Activated CD4-positive, alpha-beta T cell treated with anti-CD3 and anti-CD28 coated beads, Interleukin-2, amount 50 U/mL, for 24 hours (primary cell): ENCODE results near the gene NTM.

Experiments
- DNase-seq, 2 donors: peaks; one replicate each; pipeline ENCODE4 v3.0.0-alpha.2; 2020; ENCODE audit warnings: low read depth in 1 of 2, low spot score in 1 of 2

The NTM gene

DNA sequence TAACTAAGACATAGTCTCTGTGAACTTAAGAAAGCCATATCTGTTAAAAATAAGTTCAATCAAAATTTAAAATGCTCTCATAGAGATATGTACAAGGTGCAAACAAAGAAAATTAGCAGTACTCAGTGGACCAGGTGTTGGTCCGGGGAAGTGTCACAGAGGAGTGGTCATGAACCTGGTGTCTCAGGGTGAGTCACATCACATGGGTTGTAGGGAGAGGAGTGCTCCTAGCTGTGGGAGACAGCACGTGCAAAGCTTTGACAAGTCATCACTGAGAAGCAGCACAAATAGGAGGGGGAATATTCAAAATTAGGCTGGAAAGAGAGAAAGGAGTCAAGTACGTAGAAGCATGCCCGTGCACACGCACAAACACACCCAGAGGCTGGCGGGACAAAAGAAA, 438.1 kb downstream of the NTM start:
- DNase-seq: no peak

DNA sequence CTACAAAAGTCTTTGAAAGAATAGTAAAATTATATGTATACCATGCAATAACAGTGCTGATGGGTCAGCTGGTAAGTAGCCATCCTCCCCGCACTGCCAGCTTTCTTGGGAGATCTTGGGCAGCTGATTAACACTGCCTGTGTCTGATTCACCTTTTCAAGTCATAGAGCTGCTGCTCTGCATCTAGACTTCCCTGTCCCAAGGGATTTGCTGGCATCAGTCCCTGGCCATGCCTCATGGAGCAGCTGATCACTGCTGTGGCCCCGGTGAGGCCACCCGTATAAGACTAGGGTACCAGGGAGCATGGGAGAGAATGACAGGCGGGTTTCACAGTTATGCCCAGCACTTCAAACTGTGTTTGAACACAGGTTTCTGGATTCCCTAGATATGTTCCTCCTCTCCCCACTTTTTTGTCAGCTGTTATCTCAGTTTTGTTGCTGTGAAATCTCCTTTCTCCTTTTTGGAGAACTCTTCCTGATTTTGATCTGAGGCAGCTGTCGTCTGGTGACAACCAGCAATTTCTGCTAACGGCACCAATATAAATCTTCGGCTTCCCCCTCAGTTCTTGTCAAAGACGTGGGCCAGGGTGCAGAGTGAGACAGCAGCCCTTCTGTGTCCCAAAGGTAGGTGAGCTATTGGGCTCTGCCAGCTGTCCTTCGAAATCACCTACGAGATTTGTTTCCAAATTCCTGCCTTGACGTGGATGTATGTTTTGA, 438.9 kb downstream of the NTM start:
- DNase-seq: no peak

DNA sequence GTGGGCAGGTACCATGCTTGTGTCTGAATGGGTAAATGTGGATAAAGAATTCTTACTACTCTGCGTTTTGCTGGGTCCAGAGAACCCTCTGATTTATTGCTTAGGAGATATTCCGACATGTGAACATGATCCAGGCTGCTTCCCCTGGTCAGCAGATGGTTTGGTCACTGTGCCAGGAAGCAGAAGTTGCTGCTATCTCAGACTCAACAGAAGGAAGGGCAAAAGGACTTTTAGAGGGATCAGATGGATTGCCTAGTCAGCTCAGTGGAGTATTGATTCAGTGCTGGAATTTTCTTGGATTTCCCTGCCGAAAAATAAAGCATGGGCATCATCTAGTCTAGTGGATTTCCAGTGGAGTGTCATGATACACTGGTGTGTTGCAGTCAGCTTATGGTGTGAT, 440.1 kb downstream of the NTM start:
- DNase-seq: no peak

- DNase-seq: no peak
Observed at GRCh38 chr11:131811383-131811782, 441.0 kb downstream of the NTM start.

GRCh38 chr11:131814108-131814507, 443.7 kb downstream of the NTM start:
- no peak for DNase-seq

DNA sequence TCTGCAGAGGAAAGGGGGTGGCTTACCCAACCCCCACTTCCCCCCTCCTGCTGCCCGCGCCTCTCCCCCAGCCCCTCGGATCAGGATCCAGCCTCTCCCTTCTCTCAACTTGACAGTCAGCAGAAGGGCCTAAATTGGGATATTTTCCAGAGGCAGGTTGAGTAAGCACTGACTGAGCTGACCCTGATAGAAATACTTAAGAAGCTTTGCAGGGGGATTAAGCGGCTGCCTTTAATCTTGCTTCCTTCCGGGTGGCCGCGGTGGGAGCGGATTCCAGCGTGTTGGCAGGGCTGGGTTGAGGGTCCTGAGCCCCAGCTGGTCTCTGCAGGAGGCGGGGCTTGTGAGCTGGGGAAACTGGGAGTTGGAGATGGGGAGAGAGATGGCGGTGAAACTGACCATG, 445.2 kb downstream of the NTM start:
- DNase-seq: no peak

DNA sequence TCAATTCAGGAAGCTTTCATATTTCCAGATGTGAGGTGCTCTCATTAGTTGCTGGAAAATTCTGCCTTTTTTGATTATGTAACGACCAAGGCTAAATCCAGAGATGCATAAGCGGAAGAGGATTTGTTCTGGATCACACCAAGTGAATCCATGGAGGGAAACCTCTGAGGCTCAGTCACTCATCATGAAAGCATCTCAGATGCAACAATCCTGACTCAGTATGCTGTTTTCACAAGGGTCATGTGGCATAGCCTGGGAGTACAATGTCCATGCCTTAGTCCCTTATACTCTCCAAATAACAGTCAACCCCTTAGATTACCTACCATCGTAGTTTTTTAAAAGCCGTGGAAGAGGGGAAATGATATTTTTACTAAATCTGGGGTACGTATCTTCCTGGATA, 445.6 kb downstream of the NTM start:
- DNase-seq: no peak

DNA sequence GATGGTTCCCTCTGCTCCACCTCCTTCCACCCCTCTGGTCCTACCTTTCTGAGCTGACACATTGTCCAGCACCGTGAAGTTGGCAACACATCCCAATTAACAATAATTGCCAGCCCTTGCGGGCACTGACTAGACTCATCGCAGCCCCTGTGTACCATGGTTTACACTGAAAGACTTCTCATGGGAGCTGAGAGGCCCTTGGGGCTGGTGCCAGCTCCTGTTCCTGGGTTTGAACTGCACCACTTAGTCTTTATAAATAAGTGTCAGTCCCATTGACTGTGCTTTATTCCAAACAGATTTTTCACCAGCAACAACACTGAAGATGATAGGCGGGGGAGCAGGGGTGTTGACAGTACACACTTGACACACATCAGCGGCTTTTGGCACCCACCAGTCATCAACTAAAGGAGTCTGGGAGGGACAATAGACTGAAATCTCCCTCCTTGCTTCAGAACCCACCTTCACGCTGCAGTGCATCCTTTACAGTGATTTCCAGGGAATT, 447.3 kb downstream of the NTM start:
- DNase-seq: no peak

GRCh38 chr11:131819865-131820264, 449.4 kb downstream of the NTM start:
- DNase-seq: no peak

- DNase-seq: no peak
Observed at GRCh38 chr11:131822506-131822905, 452.1 kb downstream of the NTM start.

GRCh38 chr11:131823772-131824171, 453.4 kb downstream of the NTM start:
- DNase-seq: no peak

GRCh38 chr11:131824771-131825170, 454.4 kb downstream of the NTM start:
- DNase-seq: no peak

DNA sequence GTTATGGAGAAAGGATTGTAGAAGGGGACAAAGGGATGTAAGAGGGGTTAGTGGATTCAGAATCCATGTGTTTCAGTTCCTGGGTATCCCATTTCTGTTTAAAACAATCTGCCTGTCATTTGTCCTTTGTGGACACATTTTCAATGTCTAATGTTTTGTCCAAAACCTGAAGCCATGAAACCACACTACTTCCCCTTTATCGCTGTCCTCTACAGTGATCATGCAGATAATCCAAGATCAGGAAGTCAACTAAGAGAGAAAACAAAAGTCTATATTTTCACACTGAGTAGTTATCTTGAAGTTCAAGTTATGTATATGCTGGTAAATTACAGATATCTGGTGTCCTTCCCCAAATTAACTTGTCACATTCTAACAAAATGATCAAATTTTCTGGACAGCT, 457.0 kb downstream of the NTM start:
- DNase-seq: no peak

- no peak for DNase-seq
Observed at GRCh38 chr11:131829725-131830124, 459.3 kb downstream of the NTM start.

DNA sequence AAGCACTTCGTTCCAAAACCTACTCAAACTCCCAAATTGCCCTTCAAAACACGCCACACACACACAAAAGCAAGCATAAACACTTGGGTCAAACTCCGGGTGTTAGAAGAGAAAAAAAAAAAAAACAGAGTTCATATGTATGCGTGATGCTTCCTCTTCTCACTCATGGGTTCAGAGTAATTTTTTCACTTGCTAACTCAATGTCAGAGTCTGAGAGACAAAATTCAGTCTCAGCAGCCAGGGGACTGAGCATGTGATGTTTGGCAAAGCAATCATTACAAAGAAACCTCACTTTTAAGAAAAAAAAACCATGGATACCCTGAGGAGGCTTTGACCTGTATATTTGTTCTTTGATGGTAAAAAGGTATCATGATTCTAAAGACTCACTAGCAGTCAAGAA, 461.7 kb downstream of the NTM start:
- DNase-seq: no peak

- DNase-seq: no peak
Observed at GRCh38 chr11:131833366-131833765, 463.0 kb downstream of the NTM start.

DNA sequence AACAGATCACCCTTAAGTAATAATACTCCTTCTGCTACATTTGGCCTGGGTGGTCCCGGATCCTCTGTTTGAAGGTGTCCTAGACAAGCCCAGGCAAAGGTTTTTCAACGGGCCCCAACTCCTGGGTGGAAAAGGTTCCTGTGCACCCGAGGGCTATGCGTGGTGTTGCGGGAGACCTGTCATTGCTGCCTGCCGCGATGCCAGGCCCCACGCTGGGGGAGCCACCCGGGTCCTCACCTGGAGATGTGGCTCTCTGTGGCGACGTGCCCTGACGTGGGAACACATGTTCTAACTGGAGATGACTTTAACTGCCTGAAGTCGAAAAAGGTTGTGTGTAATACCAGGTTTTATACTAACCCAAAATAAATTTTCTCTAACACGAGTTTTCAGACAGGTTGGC, 467.1 kb downstream of the NTM start:
- DNase-seq: no peak

GRCh38 chr11:131838016-131838415, 467.6 kb downstream of the NTM start:
- no peak for DNase-seq

DNA sequence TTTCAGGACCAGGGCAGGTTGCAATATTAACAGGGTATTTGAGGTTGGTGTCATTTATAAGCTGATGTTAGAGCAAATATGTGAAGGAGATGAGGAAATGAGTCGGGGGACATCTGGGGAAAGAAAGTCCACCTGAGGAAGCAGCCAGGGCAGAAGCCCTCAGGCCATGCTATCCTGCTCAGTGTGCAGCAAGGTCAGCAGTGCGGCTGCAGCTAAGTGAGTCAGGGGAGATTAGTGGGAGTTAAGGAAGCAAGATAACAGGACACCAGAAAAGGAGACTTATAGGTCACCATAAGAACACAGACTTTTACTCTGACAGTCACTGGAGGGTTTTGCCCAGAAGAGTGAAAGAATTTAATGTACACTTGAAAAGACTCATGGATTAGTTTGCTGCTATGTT, 468.9 kb downstream of the NTM start:
- no peak for DNase-seq

GRCh38 chr11:131840545-131840944, 470.1 kb downstream of the NTM start:
- no peak for DNase-seq

- DNase-seq: no peak
Observed at GRCh38 chr11:131841028-131841427, 470.6 kb downstream of the NTM start.

GRCh38 chr11:131841925-131842635, 471.7 kb downstream of the NTM start:
- DNase-seq: no peak

DNA sequence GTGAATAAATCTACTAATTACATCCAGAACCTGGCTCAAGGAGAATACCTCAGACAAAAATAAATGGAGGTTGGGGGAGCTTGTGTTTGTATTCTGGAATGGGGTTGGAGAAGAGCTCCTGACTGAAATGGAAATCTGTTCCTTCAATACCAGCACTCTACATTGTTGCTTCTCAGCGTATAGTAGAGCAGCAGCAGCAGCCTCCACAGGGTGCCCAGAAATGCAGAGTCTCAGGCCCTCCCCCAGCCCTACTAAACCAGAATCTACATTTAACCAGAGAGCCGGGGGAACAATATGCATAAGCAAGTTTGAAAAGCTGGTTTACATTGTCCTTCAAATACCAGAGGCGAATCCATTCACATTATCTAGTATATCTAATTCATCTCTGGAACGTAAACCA, 474.8 kb downstream of the NTM start:
- no peak for DNase-seq
